Measurements from ENCODE around the gene ALCAM.
A peak's percentile ranks its signal among the peaks of the same experiment; 100 is the strongest.
"Not testable (repeated sequence)": the region's sequence is repeated elsewhere in the genome, so short reads cannot be mapped to it uniquely, and the experiment has no call there.

The ALCAM gene

DNA sequence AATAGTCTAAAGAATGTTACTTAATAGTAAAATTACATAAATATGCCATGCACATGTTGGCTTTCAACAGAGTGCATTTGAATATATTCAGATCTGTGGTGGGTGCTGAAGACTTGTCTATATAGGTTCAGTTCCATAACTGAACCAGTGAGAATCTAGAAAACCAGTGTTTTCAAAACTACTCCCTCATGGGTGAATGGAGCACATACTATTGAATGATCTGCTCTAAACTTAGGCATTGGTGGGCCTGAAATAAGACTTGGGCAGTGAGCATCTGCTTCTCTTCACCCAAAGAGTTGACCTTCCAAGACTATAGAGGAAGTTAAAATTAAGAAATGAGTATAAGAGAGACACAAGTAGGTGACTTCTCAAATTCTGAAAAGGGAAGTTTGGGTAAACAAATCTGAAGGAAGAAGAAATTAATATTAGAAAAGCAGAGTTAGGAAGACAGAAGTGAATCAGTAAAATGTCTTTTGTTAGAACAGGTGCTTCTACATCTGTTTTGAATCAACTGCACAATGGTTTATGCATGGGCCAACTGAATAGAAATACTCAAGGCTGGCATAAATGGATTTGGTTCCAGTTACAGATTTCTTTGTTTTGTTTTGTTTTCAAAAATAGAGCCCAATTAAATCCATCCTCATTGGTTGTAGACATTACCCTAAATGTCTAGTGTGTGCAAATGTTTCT lies 19.3 kb downstream of the ALCAM start:
- no peak for DNase-seq

GRCh38 chr3:105387122-105387751 lies 20.5 kb downstream of the ALCAM start:
- no peak for DNase-seq

- DNase-seq, result no peak
These were observed 21.5 kb downstream of the ALCAM start for GRCh38 chr3:105388176-105388575.

- DNase-seq, result not testable (repeated sequence)
These were observed 23.1 kb downstream of the ALCAM start for GRCh38 chr3:105389759-105390158.

DNA sequence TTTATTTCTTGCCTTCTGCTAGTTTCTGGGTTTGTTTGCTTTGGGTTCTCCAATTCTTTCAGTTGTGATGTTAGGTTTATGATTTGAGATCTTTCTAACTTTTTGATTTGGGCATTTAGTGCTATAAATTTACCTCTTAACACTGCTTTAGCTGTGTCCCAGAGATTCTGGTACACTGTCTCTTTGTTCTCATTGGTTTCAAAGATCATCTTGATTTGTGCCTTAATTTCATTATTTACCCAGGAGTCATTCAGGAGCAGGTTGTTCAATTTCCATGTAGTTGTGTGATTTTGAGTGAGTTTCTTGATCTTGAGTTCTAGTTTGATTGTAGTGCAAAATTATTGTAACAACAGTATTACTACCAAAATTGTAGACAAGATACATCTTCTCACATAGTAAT lies 25.9 kb downstream of the ALCAM start:
- DNase-seq, result not testable (repeated sequence)

DNA sequence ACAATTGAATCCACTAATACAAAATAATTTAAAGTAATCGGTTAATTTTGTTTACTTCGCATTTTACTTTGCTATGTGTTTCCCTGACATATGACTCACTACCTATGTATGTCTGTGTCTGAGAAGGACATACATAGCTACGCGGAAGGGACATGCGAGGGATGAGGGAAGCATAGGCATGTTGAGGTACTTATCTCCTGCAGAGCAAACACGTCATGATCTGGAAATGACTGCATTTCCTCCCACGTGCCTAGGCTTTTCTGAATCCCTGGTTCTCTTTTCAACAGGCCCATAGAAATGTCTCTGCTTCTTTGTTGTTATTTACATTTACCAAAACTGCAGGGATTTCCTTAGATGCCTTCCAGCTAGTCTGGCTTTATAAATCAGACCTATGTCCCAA lies 27.5 kb downstream of the ALCAM start:
- DNase-seq, result no peak

DNA sequence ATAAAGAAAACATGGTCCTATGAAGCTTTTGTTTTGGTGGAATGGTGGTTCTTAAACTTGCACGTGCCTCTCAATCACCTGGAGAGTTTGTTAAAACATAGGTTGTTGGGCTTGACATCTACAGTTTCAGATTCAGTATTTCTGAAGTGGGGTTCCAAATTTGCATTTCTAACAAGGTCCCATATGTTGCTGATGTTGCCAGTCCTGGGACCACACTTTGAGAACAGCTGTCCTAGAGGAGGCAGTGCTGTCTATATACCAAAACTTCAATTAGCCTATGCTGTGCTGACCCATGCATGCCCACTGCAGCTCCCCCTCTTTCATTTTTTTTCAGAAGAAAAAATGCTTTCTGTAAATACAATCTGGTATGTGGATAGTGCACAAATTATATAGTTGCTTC lies 31.3 kb downstream of the ALCAM start:
- no peak for DNase-seq

- DNase-seq, result no peak
These were observed 31.7 kb downstream of the ALCAM start for GRCh38 chr3:105398437-105398836.

DNA sequence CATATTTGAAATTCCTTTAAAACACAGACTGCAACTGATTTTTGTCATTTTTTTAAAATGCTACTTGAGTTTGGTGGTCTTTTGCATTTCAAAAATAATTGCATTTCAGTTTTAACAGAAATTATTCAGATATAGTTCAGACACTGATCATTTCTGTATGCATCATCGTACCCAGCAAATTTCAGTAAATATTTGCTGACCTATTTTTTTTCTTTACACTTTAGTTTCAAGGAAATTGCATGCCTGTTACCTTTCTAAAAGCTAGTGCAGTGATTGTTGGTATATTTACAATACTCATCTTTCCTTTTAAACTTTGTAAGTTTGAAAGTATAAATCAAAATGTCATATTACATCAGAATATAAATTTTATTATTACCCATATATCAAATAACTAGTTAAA lies 32.4 kb downstream of the ALCAM start:
- no peak for DNase-seq

DNA sequence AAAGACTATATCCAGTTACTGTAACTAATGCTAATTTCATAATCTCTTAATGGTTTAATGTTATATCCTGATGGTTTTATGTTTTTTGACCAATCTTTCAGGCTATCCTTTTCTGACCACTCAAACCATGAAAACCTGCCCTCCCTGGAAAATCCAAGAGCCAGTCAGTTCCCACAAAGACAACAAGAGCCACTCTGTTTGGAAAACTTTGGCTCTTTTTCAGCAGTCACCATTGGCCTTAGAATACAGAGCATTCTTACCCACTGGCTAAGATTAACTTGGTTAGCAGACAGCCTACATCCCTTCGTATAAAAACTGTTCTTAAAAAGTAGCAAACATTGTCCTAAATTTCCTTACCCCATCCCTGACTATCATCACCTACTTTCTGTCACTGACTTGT lies 32.9 kb downstream of the ALCAM start:
- peak in 30 of 56 donors; percentile 2 to 72 (median 18) for DNase-seq

DNA sequence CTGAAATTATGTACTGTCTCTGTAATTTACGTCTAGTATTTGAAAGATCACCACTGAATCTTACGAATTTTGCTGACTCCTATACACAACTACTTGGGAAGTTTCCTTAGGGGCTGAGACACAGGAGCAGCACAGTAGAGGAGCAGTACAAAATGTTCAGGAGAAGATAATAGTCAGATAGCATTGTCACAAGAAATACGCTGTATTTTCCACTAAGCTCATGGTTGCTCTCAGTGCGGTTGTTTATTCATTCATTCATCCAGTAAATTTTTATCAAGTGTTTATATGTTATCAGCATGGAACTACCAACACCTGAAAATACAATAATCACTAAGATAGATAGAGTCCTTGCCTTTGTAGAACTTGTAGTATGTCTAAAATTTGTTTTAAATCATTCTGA lies 34.5 kb downstream of the ALCAM start:
- no peak for DNase-seq

GRCh38 chr3:105401691-105402149 lies 35.0 kb downstream of the ALCAM start:
- DNase-seq, result no peak

- DNase-seq, result no peak
These were observed 35.6 kb downstream of the ALCAM start for GRCh38 chr3:105402287-105402801.

DNA sequence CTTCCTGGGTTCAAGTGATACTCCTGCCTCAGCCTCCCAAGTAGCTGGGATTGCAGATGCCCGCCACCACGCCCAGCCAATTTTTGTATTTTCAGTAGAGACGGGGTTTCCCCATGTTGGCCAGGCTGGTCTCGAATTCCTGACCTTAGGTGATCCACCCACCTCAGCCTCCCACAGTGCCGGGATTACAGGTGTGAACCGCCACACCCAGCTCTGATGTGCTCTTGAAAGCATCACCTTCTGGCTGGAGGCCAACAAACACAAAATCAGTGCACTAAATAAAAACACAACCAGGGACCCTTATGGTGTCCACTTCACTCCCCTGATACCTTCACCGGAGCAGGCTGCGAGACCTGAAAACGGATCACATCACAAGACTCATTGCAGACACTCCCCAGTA lies 36.3 kb downstream of the ALCAM start:
- not testable (repeated sequence) for DNase-seq

- DNase-seq, result no peak
These were observed 39.6 kb downstream of the ALCAM start for GRCh38 chr3:105406268-105406667.

- DNase-seq, result no peak
These were observed 42.7 kb downstream of the ALCAM start for GRCh38 chr3:105409364-105409763.

DNA sequence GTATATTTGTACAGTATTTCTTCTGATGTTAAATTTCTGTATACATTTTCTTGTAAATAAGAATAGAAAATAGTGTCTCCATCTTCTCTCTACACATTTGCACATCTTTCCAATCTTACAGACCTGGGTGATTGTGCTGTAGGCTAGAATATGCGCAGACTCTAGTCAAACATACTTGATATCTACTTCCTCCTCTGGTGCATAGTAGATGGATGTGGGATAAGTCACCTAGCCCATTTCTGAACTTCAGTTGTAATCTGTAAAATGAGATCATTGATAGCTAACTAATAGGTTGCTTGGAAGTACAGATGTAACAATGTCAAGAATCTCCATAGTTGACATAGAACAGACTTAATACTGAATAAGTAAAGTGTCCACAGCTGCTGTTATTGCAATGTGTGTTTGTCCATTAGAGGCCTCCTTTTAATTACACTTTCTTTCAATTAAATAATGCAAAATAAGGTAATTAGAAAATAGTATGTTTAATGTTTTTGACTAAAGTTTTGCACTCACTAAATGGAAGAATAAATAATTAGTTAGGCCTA lies 46.7 kb downstream of the ALCAM start:
- no peak for DNase-seq

- DNase-seq, result no peak
These were observed 48.1 kb downstream of the ALCAM start for GRCh38 chr3:105414841-105415240.

DNA sequence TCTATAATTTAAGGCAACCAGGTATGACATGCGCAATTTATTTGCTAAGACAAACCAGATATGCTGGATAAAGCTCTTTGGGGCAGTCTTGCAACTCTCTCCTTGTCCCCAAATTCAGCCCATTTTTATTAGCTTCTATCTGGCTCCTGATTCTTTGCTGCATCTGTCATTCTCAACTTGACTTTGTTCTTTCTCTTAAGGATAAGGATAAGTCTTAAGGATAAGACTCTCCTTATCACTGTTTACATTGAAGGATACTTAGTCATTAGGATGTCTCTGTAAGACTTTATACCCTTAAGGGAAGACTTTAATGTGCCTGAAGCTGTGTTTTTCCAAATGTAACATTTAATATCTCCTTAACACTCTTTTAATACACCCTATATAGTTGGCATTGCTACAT lies 49.2 kb downstream of the ALCAM start:
- no peak for DNase-seq

- DNase-seq, result no peak
These were observed 51.0 kb downstream of the ALCAM start for GRCh38 chr3:105417525-105418289.

DNA sequence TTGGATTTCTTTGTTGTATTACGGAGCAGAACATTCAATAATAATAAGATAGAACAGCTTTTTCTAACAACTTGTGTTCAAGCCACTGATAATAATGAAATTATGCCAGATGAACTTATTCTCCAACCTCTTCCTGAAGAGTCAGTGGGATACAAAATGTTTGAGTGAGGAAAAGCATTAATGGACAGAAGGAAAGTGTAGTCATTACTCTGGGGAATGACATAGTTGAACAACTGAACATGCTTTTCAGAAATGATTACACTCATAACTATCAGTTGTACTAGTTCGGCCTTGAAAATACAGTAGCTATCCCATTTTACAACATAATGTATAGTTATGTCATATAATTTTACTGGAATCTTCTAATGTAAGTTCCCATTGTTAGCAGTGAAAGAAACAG lies 55.9 kb downstream of the ALCAM start:
- DNase-seq, result no peak

- DNase-seq, result no peak
These were observed 56.7 kb downstream of the ALCAM start for GRCh38 chr3:105423397-105423796.

All from amygdala (tissue), 56 donors.